Right cardiac atrium (tissue), 5 donors: ENCODE results near the gene IRF7. TPM values are rescaled to one million over a fixed set of nuclear protein-coding genes. Genes with fewer than 3 reads are reported as not detected.

Source experiments
- ATAC-seq, 2 donors: fragments of 200-7000 bp; cut with Tn5 transposase; one replicate each; pipeline versions ENCODE4 v1.8.0 to v1.9.1; 2020; ENCODE audit warnings: moderate library complexity in 2 of 2, mild to moderate bottlenecking in 1 of 2
- DNase-seq, 3 donors: peaks; one replicate each; pipeline ENCODE4 v3.0.0-alpha.2; 2020
- H3K27ac ChIP-seq: one replicate; pipeline ENCODE4 v1.5.1; 2013; ENCODE audit warnings: mild to moderate bottlenecking, low read length, control low read depth, moderate library complexity
- H3K27me3 ChIP-seq: one replicate; pipeline ENCODE4 v1.6.1; 2013; ENCODE audit not compliant: control insufficient read depth, insufficient read depth
- H3K4me1 ChIP-seq: one replicate; pipeline ENCODE4 v1.6.1; 2013; ENCODE audit warnings: low read length; ENCODE audit not compliant: control insufficient read depth, insufficient read depth
- H3K4me3 ChIP-seq: one replicate; pipeline ENCODE4 v1.5.1; 2013; ENCODE audit warnings: low read length, control low read depth
- H3K9me3 ChIP-seq: one replicate; pipeline ENCODE4 v1.6.1; 2013; ENCODE audit warnings: low read length; ENCODE audit not compliant: control insufficient read depth
- WGBS: extraction: QIAGEN DNeasy Blood & Tissue Kit; methylation state at CpG from one replicate; pipeline ENCODE4 v1.1.7; 2013; 5-methylcytosine and 5-hydroxymethylcytosine counted together
- intact Hi-C, 4 donors: fragments of 100-400 bp; cut with DNase I; formaldehyde crosslinking; loops; one replicate each; pipeline versions ENCODE4 v1.11.0 to v1.14.0; 2022 to 2023
- polyA plus RNA-seq: library from polyadenylated mRNA; stranded (reverse); fragments of 200-250 nt; gene quantifications from one replicate; pipeline ENCODE4 v1.2.3, GENCODE V29; 2013
- total RNA-seq, 4 donors: library from RNA; stranded (reverse); fragmentation: NEBNext Ultra II Directional; extraction: Animal tissue kit (Norgen Biotek cat#: 25700); gene quantifications; one replicate each; pipeline ENCODE4 v1.2.1, GENCODE V29; 2021
- donor health status: healthy with polysubstance abuse.
- donor health status: DM: no; HTN: yes; CAD: no.
- donor health status: DM: no; HTN: no; CAD: no.
- donor health status: DM: no; HTN: yes; CAD: no; lungs with severe emphysema.
- donor health status: DM: yes; HTN: yes; CAD: no.

Gene IRF7
- total and polyA plus RNA-seq, 5 donors: 9.4 to 19.2 (median 13.8) TPM

DNA sequence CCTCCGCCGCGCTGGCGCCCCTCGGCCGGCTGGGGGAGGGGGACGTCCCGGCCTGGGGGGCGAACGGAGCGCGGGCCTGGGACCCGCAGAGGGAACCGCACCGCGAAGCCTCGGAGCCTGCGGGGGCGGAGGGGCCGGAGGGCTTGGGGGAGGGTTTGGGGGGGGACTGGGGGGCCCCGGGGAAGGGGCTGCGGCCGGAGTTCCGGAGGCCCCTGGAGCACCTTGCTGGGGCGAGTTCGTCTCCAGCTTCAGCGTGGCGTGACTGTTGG lies 11.5 kb upstream of the IRF7 start:
- no peak overlapping the region for H3K27ac ChIP-seq
- ATAC-seq (no peak), DNase-seq (no peak)
- no peak overlapping the region for H3K4me3 ChIP-seq
- intact Hi-C loops: no loop called here
- H3K4me1 ChIP-seq: no peaks in the 10 kb centered on the region
- H3K27me3 ChIP-seq: no peaks in the 10 kb centered on the region
- no peaks in the 10 kb centered on the region for H3K9me3 ChIP-seq
- WGBS: 17% methylated on average over 28 of the region's 28 CpGs

- ATAC-seq (peak in 1 of 2 donors; percentile 27), DNase-seq (peak in 2 of 3 donors; percentile 43 to 59)
- H3K27ac ChIP-seq: no peak within 1 kb of the TSS
- intact Hi-C loops: no loop called here
- WGBS: 9% methylated on average over 72 of the region's 72 CpGs
- H3K4me3 ChIP-seq: peak within 1 kb of the TSS; percentile 15
- no peaks in the 10 kb centered on the region for H3K9me3 ChIP-seq
- H3K27me3 ChIP-seq: no peaks in the 10 kb centered on the region
- no peaks in the 10 kb centered on the region for H3K4me1 ChIP-seq
These were observed 10.9 kb upstream of the IRF7 start, which contains the start of gene SCT for GRCh38 chr11:626475-627307. Gene SCT (minus strand): TSS chr11:627181. CDS start chr11:627143, 38 bp downstream.

DNA sequence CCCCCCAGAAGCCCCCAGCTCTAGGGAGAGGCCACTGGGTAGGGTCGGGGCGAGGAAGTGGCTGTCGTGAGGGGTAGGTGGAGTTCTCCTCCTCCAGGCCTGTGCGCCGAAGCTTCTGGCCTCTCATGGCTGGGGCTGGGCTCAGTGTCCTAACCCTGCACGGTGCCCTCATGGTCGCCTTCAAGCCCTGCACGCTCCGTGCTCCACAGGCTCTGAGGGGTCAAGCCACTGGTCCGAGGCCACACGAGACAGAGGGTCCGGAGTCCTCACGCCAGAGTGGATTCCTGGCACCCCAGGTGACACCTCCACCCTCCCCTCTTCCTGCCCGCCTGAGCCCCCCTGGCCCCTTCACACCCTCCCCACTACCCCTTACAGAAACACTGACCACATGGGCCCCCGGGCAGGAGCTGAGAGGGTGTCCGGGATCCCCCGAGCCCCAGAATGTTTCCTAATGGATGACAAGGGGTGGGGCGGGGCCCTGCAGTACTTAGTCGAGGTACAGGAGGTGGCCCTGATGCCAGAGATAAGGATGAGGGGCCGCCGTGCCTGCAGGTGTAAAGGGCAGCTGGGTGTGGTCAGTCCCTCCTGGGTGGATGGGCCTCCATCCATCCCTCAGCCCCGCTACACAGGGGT lies 10.0 kb upstream of the IRF7 start:
- H3K27me3 ChIP-seq: no peaks in the 10 kb centered on the region
- H3K27ac ChIP-seq: no peak overlapping the region
- peak in 1 of 2 donors; percentile 7 for ATAC-seq
- H3K4me1 ChIP-seq: no peaks in the 10 kb centered on the region
- H3K4me3 ChIP-seq: no peak overlapping the region
- peak in 1 of 3 donors; percentile 58 for DNase-seq
- 77% methylated on average over 22 of the region's 22 CpGs for WGBS
- H3K9me3 ChIP-seq: no peaks in the 10 kb centered on the region
- intact Hi-C loops: no loop called here

DNA sequence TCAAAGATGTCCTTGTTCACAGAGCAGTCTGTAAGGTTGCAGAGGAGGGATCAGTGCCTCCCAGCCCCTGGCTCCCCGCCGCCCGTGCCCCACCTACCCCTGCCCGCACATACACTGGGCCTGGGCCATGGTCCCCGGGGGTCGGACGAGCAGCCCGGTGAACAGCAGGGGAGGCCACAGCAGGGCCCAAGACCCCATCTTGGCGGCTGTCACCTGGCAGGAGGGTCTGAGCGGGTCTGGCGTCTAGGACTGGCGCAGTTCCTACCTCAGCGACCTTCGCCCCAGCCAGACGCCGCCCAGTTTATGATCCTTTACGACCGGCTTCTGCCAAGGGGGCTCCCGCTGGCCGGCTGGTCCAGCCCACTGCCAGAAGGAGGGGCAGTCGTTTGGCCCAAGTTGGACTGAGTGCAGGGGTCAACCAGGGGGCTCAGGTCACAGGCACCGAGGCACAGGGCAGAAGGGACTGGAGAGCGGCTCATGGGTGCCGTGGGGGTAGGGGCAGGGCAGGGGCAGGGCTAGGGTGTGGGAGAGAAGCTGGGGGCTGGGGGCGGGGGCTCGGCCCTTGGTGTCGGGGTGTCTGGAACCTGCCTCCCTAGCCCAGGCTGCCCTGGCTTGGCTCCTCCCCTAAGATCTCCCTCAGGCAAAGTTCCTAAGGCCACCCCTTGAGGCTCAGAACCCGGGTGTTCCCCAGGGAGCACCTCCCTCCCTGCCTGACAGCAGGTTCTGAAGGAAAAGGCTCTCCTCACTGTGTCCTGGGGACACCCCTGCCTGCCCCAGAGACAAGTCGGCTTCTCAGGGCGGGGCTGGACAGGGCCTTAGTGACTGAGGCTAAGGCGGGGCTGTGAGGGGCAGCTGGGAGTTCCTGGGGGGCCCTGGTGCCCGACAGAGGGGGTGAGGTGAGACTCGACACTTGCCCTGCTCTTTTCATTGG lies 9.2 kb upstream of the IRF7 start, which contains the start of gene CDHR5:
Gene CDHR5, minus strand, starts transcription at position 251 of the 931 bp plus-strand sequence. Its CDS starts 53 bp downstream, at position 198.
- ATAC-seq (peak; percentile 11 to 15), DNase-seq (peak in 2 of 3 donors; percentile 50 to 60)
- no peaks in the 10 kb centered on the region for H3K9me3 ChIP-seq
- H3K4me3 ChIP-seq: no peak within 1 kb of the TSS
- no peaks in the 10 kb centered on the region for H3K4me1 ChIP-seq
- WGBS: 83% methylated on average over 33 of the region's 33 CpGs
- intact Hi-C loops: no loop called here
- no peak within 1 kb of the TSS for H3K27ac ChIP-seq
- H3K27me3 ChIP-seq: no peaks in the 10 kb centered on the region

- peak in 1 of 3 donors; percentile 46 for DNase-seq
- intact Hi-C loops: no loop called here
These were observed 8.4 kb upstream of the IRF7 start for GRCh38 chr11:623999-624704.

DNA sequence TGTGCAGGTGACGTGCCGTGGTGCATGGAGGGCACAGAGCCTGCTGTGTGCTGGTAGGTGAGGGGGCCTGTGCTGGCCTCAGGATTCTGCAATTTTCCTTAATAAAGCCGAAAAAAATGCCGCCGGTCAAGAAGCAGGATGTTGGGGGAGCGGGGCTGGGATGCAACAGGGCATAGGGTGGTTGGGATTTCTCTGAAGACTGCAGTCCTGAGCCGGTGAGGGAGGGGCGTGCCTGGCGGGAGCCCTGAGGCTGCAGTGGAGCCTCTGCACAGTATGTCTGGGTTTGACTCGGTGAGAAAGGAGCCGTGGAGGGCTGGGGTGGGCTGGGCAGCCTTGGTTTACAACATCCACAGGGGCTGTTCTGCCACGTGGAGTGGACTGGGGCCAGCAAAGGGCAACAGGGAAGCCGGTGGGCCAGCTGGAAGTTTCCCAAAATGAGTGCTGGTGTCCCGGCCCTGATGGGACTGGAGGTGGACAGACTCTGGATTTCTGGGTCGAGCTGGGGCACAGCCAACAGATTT lies 7.7 kb upstream of the IRF7 start:
- 81% methylated on average over 15 of the region's 15 CpGs for WGBS
- intact Hi-C loops: no loop called here
- Histone ChIP-seq H3K9me3 (no peaks in the 10 kb centered on the region), H3K4me1 (no peaks in the 10 kb centered on the region), H3K27me3 (no peaks in the 10 kb centered on the region), H3K4me3 (no peak overlapping the region), H3K27ac (no peak overlapping the region)
- no peak for ATAC-seq
- DNase-seq: peak in 1 of 3 donors; percentile 47

More at GRCh38 chr11:623999-624704, 8.4 kb upstream of the IRF7 start:
- no peaks in the 10 kb centered on the region for H3K9me3 ChIP-seq
- no peaks in the 10 kb centered on the region for H3K4me1 ChIP-seq
- WGBS: 84% methylated on average over 25 of the region's 25 CpGs
- H3K4me3 ChIP-seq: no peak overlapping the region
- no peaks in the 10 kb centered on the region for H3K27me3 ChIP-seq
- no peak overlapping the region for H3K27ac ChIP-seq
- ATAC-seq: no peak

GRCh38 chr11:621838-622237 lies 6.1 kb upstream of the IRF7 start:
- Histone ChIP-seq H3K27ac (no peak overlapping the region), H3K4me3 (no peak overlapping the region), H3K9me3 (no peaks in the 10 kb centered on the region), H3K27me3 (no peaks in the 10 kb centered on the region), H3K4me1 (no peaks in the 10 kb centered on the region)
- no peak for ATAC-seq
- WGBS: 82% methylated on average over 27 of the region's 27 CpGs
- peak in 2 of 3 donors; percentile 43 to 47 for DNase-seq
- intact Hi-C loops: no loop called here

DNA sequence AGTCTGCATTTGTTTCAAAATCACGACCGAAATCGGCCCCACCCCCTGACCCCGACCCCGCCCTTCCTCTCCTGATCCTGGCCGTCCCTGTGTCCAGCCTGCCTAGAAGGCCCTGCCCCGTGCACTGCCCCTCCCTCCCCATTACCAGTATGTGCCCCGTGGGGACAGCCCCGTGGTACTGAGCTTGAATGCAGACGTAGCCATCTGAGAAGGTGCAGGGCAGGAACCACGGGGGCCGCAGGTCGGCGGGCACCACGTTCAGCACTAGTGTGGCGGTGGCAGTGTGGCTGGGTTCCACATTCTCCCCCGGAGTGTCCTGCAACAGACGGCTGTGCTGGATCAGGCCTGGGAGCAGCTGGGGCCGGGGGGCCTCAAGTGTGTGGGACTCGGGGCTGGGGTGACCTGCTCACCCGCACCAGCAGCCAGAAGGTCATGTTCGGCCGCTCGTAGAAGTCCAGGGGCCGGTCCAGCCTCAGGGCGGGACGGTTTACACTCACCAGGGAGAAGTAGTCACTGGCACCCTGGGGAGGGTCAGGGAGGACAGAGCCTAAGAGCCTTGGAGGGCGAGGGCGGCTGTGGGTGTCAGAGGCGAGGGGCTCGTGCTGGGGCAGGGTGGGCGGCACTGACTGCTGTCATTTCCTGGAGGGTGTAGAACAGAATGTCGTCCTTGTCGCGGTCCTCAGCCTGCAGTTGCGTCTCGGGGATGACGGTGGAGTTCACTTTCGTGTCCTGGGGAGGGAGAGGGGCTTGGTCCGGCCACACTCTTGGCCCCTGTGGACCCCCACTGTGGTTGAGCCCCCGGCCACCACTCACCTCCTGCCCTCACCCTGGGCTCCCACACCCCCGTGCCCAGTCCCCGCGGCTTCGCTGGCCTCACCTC lies 5.4 kb upstream of the IRF7 start:
- no peak for ATAC-seq
- Histone ChIP-seq H3K27ac (no peak overlapping the region), H3K9me3 (no peaks in the 10 kb centered on the region), H3K4me3 (no peak overlapping the region), H3K27me3 (no peaks in the 10 kb centered on the region), H3K4me1 (no peaks in the 10 kb centered on the region)
- DNase-seq: peak in 1 of 3 donors; percentile 60
- intact Hi-C loops: no loop called here
- 66% methylated on average over 45 of the region's 45 CpGs for WGBS

DNA sequence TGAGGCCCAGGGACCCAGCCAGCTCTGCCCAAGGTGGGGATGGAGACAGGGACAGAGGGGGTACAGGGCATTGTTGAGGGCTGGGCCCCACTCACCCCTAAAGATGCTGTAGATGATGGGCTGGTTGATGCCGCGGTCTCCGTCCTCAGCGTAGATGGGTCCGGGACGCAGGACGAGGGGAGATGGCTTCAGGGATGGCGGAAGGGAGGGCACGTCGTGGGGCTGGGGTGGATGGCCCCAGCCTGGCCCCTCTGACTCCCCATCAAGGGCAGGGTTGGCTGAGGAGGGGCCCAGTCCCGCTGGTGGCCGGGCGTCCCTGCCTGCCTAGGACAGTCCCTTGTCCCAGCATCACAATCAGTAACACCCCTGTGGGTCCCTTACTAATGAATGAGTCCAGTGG lies 4.5 kb upstream of the IRF7 start:
- Histone ChIP-seq H3K27ac (no peak overlapping the region), H3K27me3 (no peaks in the 10 kb centered on the region), H3K9me3 (no peaks in the 10 kb centered on the region), H3K4me3 (no peak overlapping the region), H3K4me1 (no peaks in the 10 kb centered on the region)
- WGBS: 92% methylated on average over 13 of the region's 13 CpGs
- DNase-seq (peak in 1 of 3 donors; percentile 47), ATAC-seq (no peak)
- intact Hi-C loops: no loop called here
